ENCODE data around the gene CDK12.

The CDK12 gene

GRCh38 chr17:39549747-39550573, 88.7 kb downstream of the CDK12 start:
- DNase-seq (ENCODE audit: low read depth), result no peak

- no peak for DNase-seq (ENCODE audit: low read depth)
Measured at GRCh38 chr17:39551879-39552278, 90.6 kb downstream of the CDK12 start.

GRCh38 chr17:39553341-39553945, 92.2 kb downstream of the CDK12 start:
- DNase-seq (ENCODE audit: low read depth), result no peak

- DNase-seq (ENCODE audit: low read depth), result no peak
Measured at GRCh38 chr17:39555368-39555767, 94.1 kb downstream of the CDK12 start.

- no peak for DNase-seq (ENCODE audit: low read depth)
Measured at GRCh38 chr17:39556423-39556822, 95.1 kb downstream of the CDK12 start.

GRCh38 chr17:39562395-39562794, 101.1 kb downstream of the CDK12 start:
- no peak for DNase-seq (ENCODE audit: low read depth)

- no peak for DNase-seq (ENCODE audit: low read depth)
Measured at GRCh38 chr17:39562976-39563375, 101.7 kb downstream of the CDK12 start.

GRCh38 chr17:39563476-39563875, 102.2 kb downstream of the CDK12 start:
- no peak for DNase-seq (ENCODE audit: low read depth)

GRCh38 chr17:39564211-39564848, 103.0 kb downstream of the CDK12 start:
- no peak for DNase-seq (ENCODE audit: low read depth)

- no peak for DNase-seq (ENCODE audit: low read depth)
Measured at GRCh38 chr17:39566094-39566850, 105.0 kb downstream of the CDK12 start.

GRCh38 chr17:39568702-39569101, 107.4 kb downstream of the CDK12 start:
- no peak for DNase-seq (ENCODE audit: low read depth)

- no peak for DNase-seq (ENCODE audit: low read depth)
Measured at GRCh38 chr17:39569126-39569525, 107.8 kb downstream of the CDK12 start.

GRCh38 chr17:39572121-39572520, 110.8 kb downstream of the CDK12 start:
- no peak for DNase-seq (ENCODE audit: low read depth)

- DNase-seq (ENCODE audit: low read depth), result no peak
Measured at GRCh38 chr17:39573447-39574298, 112.4 kb downstream of the CDK12 start.

- DNase-seq (ENCODE audit: low read depth), result no peak
Measured at GRCh38 chr17:39576187-39576586, 114.9 kb downstream of the CDK12 start.

GRCh38 chr17:39578272-39578671, 117.0 kb downstream of the CDK12 start:
- DNase-seq (ENCODE audit: low read depth), result no peak

- no peak for DNase-seq (ENCODE audit: low read depth)
Measured at GRCh38 chr17:39579318-39580081, 118.2 kb downstream of the CDK12 start.

GRCh38 chr17:39580082-39580468, 118.8 kb downstream of the CDK12 start:
- DNase-seq (ENCODE audit: low read depth), result no peak

GRCh38 chr17:39581071-39581758, 119.9 kb downstream of the CDK12 start:
- no peak for DNase-seq (ENCODE audit: low read depth)

GRCh38 chr17:39581759-39582085, 120.4 kb downstream of the CDK12 start:
- no peak for DNase-seq (ENCODE audit: low read depth)

All from activated T-cell treated with anti-CD3 and anti-CD28 coated beads for 1 hour (primary cell).